ENCODE data around the gene DAGLB. TPM values are rescaled to one million over a fixed set of nuclear protein-coding genes. Genes with fewer than 3 reads are reported as not detected.

The DAGLB gene
- total and polyA plus RNA-seq, 2 of the 8 experiments (the other 6 are each of a cell fraction or from before 2014, with no cell fraction given) = 27.0 to 39.6 TPM

GRCh38 chr7:6436385-6436685, 11.4 kb downstream of the DAGLB start:
- peaks cover 0 to 22% (median 16%) of the 10 kb centered on the region in 4 experiments; a peak in 6 of 8 replicates for H3K36me3 ChIP-seq (ENCODE audit: control insufficient read depth in 2 of 4, insufficient read depth in 4 of 4, low read length in 3 of 4)
- WGBS, 2 experiments (ENCODE audit: extremely low coverage in 1 of 2, insufficient coverage in 1 of 2, insufficient read length in 1 of 2, insufficient replicate concordance in 2 of 2, low coverage in 1 of 2, low lambda C conversion rate in 2 of 2, missing lambda C conversion rate in 1 of 2) = 93% methylated on average over 10 of the region's 10 CpGs; no CpG with 5 or more reads in 1 of the 2 experiments
- no peak overlapping the region for H2AK5ac ChIP-seq (ENCODE audit: low read depth, low read length)
- no peak overlapping the region for H2AFZ ChIP-seq (ENCODE audit: low read length)
- H3K27ac ChIP-seq (ENCODE audit: low read depth, low read length) = no peak overlapping the region
- H4K91ac ChIP-seq (replicated peaks; ENCODE audit: insufficient read length, low read length) = no peak overlapping the region
- H4K5ac ChIP-seq (ENCODE audit: insufficient read length, low read depth, low read length) = no peak overlapping the region
- H3K27me3 ChIP-seq (replicated peaks in 1 of 4; ENCODE audit: control insufficient read depth in 3 of 4, extremely low read depth in 1 of 4, insufficient read depth in 3 of 4, low read length in 3 of 4) = no peaks in the 10 kb centered on the region
- no peak for FAIRE-seq
- H3K9ac ChIP-seq (replicated peaks in 1 of 4; ENCODE audit: extremely low read depth in 1 of 4, low read depth in 3 of 4, low read length in 3 of 4) = no peak overlapping the region
- H4K8ac ChIP-seq (ENCODE audit: extremely low read depth, insufficient read depth, low read length) = no peak overlapping the region
- POLR2A ChIA-PET (ENCODE audit: partially characterized antibody) = interaction anchor here (3.1 kb wide), 1 partner anchor 11 kb away, joined by 25 read pairs; the partner anchor contains the start of gene DAGLB
- H4K20me1 ChIP-seq (replicated peaks in 1 of 2; ENCODE audit: control insufficient read depth in 1 of 2, insufficient read depth in 2 of 2, low read length in 2 of 2) = peaks cover 9 to 16% of the 10 kb centered on the region in 2 experiments
- no peak overlapping the region for H3K18ac ChIP-seq (ENCODE audit: extremely low read depth, low read length)
- peaks cover 3 to 62% of the 10 kb centered on the region in 2 experiments for H3K79me2 ChIP-seq (ENCODE audit: control insufficient read depth in 1 of 2, insufficient read depth in 2 of 2, low read length in 2 of 2)
- no peak overlapping the region for H3K14ac ChIP-seq (ENCODE audit: insufficient read length)
- no peak overlapping the region for H3K4me2 ChIP-seq (ENCODE audit: insufficient read depth in 1 of 2, low read depth in 2 of 2, low read length in 2 of 2)
- CTCF ChIA-PET (ENCODE audit: partially characterized antibody) = interaction anchor here (0.5 to 2.1 kb wide), 5 partner anchors 9 to 86 kb away, joined by 3 to 7 read pairs (median 4); no protein-coding TSS in a partner anchor
- H3K23me2 ChIP-seq (ENCODE audit: low read depth, low read length) = no peaks in the 10 kb centered on the region
- no peak overlapping the region for H2BK120ac ChIP-seq (replicated peaks; ENCODE audit: low read depth, low read length)
- H3K4ac ChIP-seq (replicated peaks; ENCODE audit: insufficient read length, low read depth, low read length) = no peak overlapping the region
- no peak overlapping the region for H2BK15ac ChIP-seq (ENCODE audit: low read length)
- no peak overlapping the region for H3K23ac ChIP-seq (ENCODE audit: insufficient read length)
- DNase-seq (ENCODE audit: low read depth in 1 of 2, low spot score in 2 of 2) = no peak
- H3K56ac ChIP-seq (replicated peaks; ENCODE audit: insufficient read length, low read depth, low read length) = no peak overlapping the region
- H2BK5ac ChIP-seq (ENCODE audit: low read depth, low read length) = no peak overlapping the region
- TF ChIP-seq NRF1 (IDR thresholded peaks at IDR 0.05; ENCODE audit: low read depth, low read length) (no peak), KDM4A (IDR thresholded peaks at IDR 0.05; ENCODE audit: low read depth, low read length, severe bottlenecking) (no peak), GABPA (IDR thresholded peaks at IDR 0.05; ENCODE audit: borderline replicate concordance, insufficient read depth, low read length) (no peak), GTF2F1 (IDR thresholded peaks at IDR 0.05; ENCODE audit: borderline replicate concordance, low read depth, low read length) (no peak)
- no peak overlapping the region for H3K4me3 ChIP-seq (ENCODE audit: extremely low read depth in 1 of 4, insufficient read depth in 2 of 4, low read depth in 3 of 4, low read length in 4 of 4)
- H3K4me1 ChIP-seq (replicated peaks in 1 of 4; ENCODE audit: control insufficient read depth in 3 of 4, insufficient read depth in 4 of 4, low read length in 3 of 4) = peaks cover 0 to 2% (median 0%) of the 10 kb centered on the region in 4 experiments; a peak in 2 of 7 replicates
- H2BK20ac ChIP-seq (ENCODE audit: low read length) = no peak overlapping the region
- peaks cover 15% of the 10 kb centered on the region for H3K79me1 ChIP-seq (ENCODE audit: low read depth, low read length)
- no peak overlapping the region for H2BK12ac ChIP-seq (ENCODE audit: low read depth, low read length)
- H3K9me3 ChIP-seq (ENCODE audit: insufficient read depth in 2 of 2, low read depth in 1 of 2, low read length in 1 of 2) = no peaks in the 10 kb centered on the region
